NCI-H2107 (cell line): Measurements from ENCODE around the gene TNNI3.
"Not testable (repeated sequence)": the region's sequence is repeated elsewhere in the genome, so short reads cannot be mapped to it uniquely, and the experiment has no call there.

Source experiments
- DNase-seq: peaks from one replicate; lab custom pipeline; 2025; lab: John Stamatoyannopoulos, UW

The TNNI3 gene

GRCh38 chr19:55112777-55113569, 44.6 kb downstream of the TNNI3 start:
- no peak for DNase-seq

- no peak for DNase-seq
Measured at GRCh38 chr19:55112246-55112776, 45.2 kb downstream of the TNNI3 start.

- DNase-seq, result no peak
Measured at GRCh38 chr19:55111238-55111831, 46.2 kb downstream of the TNNI3 start.

DNA sequence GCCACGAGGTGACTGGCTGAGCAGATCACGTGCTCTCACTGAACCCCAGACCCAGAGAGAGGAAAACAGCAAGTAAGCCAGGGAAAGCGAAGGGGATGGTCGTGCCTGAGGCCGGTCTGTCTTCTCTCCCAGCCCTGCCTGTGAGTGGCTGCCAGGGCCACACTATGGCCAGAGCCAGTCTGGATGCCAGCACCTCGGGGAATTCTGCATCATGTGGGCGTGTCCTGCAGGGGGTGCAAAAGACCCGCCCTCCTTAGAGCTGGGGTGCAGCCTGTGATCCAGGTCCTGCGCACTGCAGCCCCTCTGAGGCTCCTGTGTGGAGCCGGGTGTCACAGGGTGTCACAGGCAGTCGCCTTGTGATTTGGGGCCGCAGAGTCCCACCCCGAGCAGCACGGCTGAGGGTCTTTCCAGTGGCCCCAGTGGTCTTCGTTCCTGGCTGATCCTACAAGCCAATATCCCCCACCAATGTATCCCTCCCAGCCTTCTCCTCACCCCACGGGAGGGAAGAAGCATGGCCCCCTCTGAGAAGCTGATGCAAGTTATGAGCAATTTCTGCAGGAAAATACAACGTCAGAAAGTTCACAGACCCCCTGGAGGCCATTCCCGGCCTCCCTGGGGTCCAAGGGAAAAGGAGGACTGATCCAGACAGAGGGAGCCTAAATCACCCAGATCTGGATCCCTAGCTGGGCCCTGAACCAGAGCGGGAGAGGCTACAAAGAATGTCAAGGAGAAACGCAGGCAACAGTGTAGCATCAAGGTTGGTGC, 47.8 kb downstream of the TNNI3 start:
- no peak for DNase-seq

DNA sequence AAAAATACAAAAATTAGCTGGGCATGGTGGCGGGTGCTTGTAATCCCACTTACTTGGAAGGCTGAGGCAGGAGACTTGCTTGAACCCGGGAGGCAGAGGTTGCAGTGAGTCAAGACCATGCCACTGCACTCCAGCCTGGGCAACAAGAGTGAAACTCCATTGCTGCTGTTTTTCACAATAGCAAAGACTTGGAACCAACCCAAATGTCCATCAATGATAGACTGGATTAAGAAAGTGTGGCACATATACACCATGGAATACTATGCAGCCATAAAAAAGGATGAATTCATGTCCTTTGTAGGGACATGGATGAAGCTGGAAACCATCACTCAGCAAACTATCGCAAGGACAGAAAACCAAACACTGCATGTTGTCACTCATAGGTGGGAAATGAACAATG, 50.3 kb downstream of the TNNI3 start:
- not testable (repeated sequence) for DNase-seq

- DNase-seq, result no peak
Measured at GRCh38 chr19:55106591-55106990, 50.9 kb downstream of the TNNI3 start.

DNA sequence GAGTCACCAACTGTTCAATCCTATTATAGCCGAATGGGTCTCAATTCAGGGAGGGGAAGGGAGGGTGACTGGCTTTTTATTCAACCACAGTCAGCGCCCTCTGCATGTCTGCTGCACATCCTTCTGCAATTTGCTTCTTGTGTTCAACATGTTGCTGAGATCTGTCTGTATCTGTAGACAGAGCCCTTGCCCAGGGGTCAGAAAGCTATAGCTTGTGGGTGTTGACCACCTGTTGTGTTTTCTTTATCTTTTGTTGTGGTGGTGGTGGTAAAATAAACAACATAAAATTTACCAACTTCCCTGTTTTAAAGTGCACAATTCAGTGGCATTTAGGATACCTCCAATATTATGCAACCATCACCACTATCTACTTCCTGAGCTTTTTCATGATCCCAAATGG, 52.3 kb downstream of the TNNI3 start:
- DNase-seq, result no peak

- no peak for DNase-seq
Measured at GRCh38 chr19:55103190-55103589, 54.3 kb downstream of the TNNI3 start.
